HG03060 (cell line): ENCODE results near the gene KANK3.
"Not testable (repeated sequence)": the region's sequence is repeated elsewhere in the genome, so short reads cannot be mapped to it uniquely, and the experiment has no call there.

Experiments used
- ATAC-seq: cut with Tn5 transposase; IDR thresholded peaks from one replicate; pipeline ENCODE4 v1.9.1; 2021; ENCODE audit warnings: low read depth, moderate number of reproducible peaks; ENCODE audit not compliant: unreplicated experiment

The KANK3 gene

GRCh38 chr19:8371011-8371804 is 28.1 kb upstream of the KANK3 start:
- ATAC-seq = no peak

GRCh38 chr19:8370176-8371010 is 27.3 kb upstream of the KANK3 start:
- no peak for ATAC-seq

GRCh38 chr19:8367327-8368001 is 24.4 kb upstream of the KANK3 start:
- no peak for ATAC-seq

GRCh38 chr19:8366961-8367326 is 23.9 kb upstream of the KANK3 start:
- ATAC-seq = no peak

DNA sequence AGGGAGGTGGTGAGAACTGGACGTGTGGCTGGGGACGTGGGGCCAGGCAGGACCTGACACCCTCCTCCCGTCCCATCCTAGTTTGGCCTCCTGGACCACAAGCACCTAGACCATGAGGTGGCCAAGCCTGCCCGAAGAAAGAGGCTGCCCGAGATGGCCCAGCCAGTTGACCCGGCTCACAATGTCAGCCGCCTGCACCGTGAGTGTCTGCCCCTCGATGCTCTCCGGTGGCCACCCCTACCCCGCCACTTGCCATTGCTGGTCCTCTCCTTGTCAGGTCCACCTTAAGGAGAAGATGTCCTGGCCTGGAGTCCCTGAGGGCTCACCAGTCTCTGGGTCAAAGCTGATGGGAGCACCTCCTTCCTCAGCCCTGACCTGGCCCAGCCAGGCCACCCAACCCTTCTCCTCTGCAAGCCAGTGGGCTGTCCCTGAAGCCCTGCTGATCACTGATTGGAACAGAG is 23.1 kb upstream of the KANK3 start:
- no peak for ATAC-seq

DNA sequence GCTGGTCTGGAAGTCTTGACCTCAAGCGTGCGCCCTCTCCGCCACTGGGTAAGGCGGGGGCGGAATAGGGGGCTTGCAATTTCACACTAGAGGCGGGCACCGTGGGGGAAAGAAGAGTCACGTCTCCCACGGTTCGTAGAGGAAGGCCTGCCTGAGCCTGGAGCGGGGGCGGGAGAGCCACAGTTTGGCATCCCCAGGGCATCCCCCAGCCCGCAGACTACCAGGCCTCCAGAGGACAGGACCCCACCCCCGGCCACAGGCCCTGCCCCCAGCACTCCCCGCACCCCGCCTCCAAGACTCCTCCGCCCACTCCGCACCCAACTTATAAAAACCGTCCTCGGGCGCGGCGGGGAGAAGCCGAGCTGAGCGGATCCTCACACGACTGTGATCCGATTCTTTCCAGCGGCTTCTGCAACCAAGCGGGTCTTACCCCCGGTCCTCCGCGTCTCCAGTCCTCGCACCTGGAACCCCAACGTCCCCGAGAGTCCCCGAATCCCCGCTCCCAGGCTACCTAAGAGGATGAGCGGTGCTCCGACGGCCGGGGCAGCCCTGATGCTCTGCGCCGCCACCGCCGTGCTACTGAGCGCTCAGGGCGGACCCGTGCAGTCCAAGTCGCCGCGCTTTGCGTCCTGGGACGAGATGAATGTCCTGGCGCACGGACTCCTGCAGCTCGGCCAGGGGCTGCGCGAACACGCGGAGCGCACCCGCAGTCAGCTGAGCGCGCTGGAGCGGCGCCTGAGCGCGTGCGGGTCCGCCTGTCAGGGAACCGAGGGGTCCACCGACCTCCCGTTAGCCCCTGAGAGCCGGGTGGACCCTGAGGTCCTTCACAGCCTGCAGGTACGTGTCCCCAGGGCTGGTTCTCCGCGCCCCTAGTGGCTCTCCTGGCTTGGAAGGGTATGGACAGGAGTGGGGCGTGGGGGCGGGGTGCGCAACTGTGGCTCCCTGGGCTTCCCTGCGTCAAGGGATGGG is 21.0 kb upstream of the KANK3 start, which contains the start of gene ANGPTL4:
TSS of gene ANGPTL4 (plus strand) at position 353 of the 969 bp plus-strand sequence. CDS start at position 520, 167 bp downstream.
- ATAC-seq = no peak

DNA sequence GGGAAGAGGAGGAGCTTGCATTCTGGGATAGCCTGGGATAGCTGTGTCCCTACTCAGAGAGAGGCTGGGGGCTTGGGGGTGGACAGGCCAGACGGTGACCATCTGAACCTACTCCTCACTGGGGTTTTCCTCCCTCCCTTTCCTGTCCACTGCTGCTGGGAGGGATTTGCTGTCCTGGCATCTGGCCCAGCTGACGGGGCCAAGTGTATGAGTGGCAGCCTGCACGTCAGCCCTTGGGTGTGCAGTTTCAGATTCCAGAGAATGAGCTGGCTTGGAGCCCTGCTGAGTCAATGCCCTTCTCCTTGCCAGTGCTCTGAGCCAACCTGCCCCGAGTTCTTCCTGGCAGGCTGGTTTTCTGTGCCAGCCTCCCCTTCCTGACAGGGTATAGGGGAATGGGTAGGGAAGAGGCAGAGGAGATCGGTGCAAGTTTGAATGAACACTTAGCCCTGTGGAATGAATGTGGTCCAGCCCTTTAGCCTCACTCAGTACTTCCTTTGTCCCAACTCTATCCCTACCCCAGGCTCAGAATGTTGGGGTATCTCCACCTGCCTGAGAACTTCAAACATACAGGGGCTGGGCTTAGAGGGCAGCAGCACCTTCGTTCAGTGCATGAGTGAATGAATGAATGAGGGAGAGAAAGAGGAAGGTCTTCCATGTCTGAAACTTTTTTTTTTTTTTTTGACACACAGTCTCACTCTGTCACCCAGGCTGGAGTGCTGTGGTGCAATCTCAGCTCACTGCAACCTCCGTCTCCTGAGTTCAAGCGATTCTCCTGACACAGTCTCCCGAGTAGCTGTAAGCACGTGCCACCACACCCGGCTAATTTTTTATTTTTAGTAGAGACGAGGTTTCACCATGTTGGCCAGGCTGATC is 19.1 kb upstream of the KANK3 start:
- no peak for ATAC-seq

DNA sequence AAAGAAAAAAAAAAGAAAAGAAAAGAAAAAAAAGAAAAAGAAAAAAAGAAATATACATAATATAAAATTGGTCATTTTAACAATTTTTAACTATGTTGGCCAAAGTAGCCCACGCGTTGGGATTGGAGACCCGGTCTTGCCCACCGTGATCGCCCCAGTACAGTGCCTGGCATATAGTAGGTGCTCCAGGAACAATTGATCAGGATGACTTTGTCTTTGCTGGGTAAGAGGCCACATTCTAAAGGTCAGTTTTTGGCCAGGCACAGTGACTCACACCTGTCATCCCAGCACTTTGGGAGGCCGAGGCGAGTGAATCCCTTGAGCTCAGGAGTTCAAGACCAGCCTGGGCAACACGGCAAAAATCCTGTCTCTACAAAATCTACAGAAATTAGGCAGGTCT is 17.1 kb upstream of the KANK3 start:
- no peak for ATAC-seq

DNA sequence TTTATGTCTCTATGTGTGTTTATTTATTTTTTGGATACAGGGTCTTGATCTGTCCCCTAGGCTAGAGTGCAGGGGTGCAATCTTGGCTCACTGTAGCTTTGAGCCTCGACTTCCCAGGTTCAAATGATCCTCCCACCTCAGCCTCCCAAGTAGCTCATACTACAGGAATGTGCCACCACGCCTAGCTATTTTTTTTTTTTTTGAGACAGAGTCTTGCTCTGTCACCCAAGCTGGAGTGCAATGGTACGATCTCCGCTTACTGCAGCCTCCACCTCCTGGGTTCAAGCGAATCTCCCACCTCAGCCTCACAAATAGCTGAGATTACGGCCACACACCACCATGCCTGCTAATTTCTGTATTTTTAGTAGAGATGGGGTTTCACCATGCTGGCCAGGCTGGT is 15.9 kb upstream of the KANK3 start:
- no peak for ATAC-seq

DNA sequence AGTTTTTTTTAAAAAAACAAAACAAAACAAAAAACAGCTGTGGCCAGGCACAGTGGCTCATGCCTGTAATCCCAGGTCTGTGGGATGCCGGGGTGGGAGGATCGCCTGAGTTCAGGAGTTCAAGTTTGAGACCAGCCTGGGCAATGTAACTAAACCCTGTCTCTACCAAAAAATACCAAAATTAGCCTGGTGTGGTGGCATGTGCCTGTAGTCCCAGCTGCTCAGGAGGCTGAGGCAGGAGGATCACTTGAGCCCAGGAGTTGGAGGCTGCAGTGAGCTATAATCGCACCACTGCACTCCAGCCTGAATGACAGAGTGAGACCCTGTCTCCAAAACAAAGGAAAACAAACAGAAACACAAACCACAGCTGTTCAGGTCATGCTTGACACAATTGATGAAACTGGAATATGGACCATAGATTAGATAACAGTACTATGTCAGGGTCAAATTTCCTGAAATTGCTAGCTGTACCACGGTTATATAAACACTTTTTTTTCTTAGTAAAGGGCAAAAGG is 14.0 kb upstream of the KANK3 start:
- no peak for ATAC-seq

GRCh38 chr19:8355631-8356402 is 12.8 kb upstream of the KANK3 start:
- ATAC-seq = no peak

GRCh38 chr19:8352845-8353244 is 9.8 kb upstream of the KANK3 start:
- not testable (repeated sequence) for ATAC-seq

DNA sequence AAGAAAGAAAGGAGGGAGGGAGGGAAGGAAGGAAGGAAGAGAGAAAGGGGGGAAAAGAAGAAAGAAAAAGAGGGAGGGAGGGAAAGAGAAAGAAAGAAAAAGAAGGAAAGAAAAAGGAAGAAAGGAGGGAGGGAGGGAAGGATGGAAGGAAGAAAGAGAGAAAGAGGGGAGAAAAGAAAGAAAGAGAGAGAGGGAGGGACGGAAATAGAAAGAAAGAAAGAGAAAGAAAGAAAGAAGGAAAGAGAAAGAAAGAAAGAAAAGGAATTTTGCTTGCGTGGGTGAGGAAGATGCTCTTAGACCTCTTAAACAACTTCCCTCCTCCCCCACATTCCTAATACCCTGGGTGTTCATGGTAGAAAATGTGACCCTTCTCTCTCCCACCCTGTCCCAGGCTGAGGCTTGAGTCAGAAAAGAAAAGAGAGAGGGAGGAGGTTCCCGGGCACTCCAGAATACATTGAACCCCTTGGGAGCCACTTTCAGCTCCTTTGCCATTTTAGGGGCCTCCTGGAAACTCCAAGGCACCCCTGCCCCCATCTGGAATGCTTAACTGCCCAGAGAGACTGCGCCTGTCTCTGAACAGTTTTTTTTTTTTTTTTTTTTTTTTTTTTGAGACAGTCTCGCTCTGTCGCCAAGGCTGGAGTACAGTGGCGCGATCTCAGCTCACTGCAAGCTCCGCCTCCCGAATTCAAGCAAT is 9.2 kb upstream of the KANK3 start:
- no peak for ATAC-seq

- not testable (repeated sequence) for ATAC-seq
Observed at GRCh38 chr19:8349629-8350372, 6.7 kb upstream of the KANK3 start.

DNA sequence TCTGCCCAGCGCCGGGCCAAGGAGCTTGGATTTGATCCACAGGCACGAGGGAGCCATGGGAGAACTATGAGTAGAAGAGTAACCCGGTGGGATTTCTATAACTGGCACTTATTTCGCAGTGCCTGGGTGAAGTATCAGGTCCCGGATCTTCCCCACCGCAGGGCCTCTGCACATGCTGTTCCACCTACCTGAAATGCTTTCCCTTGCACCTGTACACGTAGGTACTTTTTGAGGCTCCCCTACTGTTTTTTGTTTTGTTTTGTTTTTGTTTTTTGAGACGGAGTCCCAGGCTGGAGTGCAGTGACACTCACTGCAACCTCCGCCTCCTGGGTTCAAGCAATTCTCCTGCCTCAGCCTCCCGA is 402 bp upstream of the KANK3 start:
- ATAC-seq = no peak

DNA sequence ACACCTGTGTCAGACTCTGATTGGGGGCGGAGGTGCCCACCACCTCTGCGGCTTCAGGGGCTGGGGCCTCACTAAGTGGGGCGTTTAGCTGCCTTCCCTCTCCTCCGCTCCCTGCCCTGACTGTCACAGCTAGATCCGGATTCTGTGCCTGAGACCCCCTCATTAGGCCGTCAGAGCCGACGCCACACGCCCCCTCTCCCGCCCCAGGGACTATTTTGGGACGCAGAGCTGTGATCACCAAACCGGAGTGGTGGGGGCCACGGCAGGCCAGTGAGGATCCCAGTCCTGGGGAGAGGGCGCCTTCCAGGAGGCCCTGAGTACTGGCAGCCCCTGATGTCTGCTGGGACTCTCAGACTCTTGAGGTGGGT is 762 bp downstream of the KANK3 start:
- ATAC-seq = no peak

DNA sequence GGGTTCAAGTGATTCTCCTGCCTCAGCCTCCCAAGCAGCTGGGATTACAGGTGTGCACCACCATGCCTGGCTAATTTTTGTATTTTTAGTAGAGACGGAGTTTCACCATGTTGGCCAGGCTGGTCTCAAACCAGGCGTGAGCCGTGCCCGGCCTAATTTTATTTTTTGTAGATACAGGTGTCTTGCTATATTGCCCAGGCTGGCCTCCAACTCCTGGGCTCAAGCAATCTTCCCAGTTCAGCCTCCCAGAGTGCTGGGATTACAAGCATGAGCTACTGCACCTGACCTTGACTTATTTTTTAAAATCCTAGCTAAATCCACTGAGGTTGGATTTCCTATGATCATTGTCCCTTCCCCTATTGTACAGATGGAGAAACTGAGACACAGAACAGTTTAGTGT is 1.6 kb downstream of the KANK3 start:
- not testable (repeated sequence) for ATAC-seq
